ENCODE data around the gene OR51B4.

DNA sequence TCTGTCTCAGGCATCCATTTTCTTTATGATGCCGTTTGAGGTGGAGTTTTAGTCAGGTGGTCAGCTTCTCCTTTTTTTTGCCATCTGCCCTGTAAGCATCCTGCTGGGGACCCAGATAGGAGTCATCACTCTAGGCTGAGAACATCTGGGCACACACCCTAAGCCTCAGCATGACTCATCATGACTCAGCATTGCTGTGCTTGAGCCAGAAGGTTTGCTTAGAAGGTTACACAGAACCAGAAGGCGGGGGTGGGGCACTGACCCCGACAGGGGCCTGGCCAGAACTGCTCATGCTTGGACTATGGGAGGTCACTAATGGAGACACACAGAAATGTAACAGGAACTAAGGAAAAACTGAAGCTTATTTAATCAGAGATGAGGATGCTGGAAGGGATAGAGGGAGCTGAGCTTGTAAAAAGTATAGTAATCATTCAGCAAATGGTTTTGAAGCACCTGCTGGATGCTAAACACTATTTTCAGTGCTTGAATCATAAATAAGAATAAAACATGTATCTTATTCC lies 21.1 kb downstream of the OR51B4 start:
- TF ChIP-seq MAX (IDR thresholded peaks at IDR 0.05; ENCODE audit: insufficient read depth, insufficient read length) (no peak), POLR2AphosphoS5 (IDR thresholded peaks at IDR 0.05; ENCODE audit: insufficient read depth, low read depth, low read length) (peak; percentile 86), EZH2 (IDR thresholded peaks at IDR 0.05; ENCODE audit: borderline replicate concordance, low read depth, low read length, severe bottlenecking) (no peak)
- TF ChIP-seq, protein P1, sequence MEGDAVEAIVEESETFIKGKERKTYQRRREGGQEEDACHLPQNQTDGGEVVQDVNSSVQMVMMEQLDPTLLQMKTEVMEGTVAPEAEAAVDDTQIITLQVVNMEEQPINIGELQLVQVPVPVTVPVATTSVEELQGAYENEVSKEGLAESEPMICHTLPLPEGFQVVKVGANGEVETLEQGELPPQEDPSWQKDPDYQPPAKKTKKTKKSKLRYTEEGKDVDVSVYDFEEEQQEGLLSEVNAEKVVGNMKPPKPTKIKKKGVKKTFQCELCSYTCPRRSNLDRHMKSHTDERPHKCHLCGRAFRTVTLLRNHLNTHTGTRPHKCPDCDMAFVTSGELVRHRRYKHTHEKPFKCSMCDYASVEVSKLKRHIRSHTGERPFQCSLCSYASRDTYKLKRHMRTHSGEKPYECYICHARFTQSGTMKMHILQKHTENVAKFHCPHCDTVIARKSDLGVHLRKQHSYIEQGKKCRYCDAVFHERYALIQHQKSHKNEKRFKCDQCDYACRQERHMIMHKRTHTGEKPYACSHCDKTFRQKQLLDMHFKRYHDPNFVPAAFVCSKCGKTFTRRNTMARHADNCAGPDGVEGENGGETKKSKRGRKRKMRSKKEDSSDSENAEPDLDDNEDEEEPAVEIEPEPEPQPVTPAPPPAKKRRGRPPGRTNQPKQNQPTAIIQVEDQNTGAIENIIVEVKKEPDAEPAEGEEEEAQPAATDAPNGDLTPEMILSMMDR (IDR thresholded peaks at IDR 0.05; ENCODE audit: extremely low read depth in 1 of 2, insufficient read depth in 1 of 2, low read depth in 1 of 2, low read length in 2 of 2): no peak
